ENCODE measurements around the gene CTNNAL1. TPM values are rescaled to one million over a fixed set of nuclear protein-coding genes. Genes with fewer than 3 reads are reported as not detected.

CTNNAL1 gene
- total RNA-seq, 4 donors from 2014 or later: 66.3 to 111 (median 83.1) TPM

- H3K27ac ChIP-seq: no peak overlapping the region
- no peak for ATAC-seq
- peaks cover 8 to 99% of the 10 kb centered on the region in 2 donors for H3K36me3 ChIP-seq
- WGBS, 2 donors (ENCODE audit: low coverage in 1 of 2): 17 to 33% methylated on average over 1 of the region's 1 CpG
- H3K4me3 ChIP-seq: no peak overlapping the region
- TF ChIP-seq CTCF (IDR thresholded peaks at IDR 0.05) (no peak), POLR2A (IDR thresholded peaks at IDR 0.05) (no peak), EP300 (IDR thresholded peaks at IDR 0.05) (no peak), POLR2AphosphoS5 (IDR thresholded peaks at IDR 0.05) (no peak)
- no peaks in the 10 kb centered on the region for H3K27me3 ChIP-seq
- H3K4me1 ChIP-seq: no peaks in the 10 kb centered on the region
- H3K9me3 ChIP-seq: no peaks in the 10 kb centered on the region
Observed at GRCh38 chr9:108911820-108912219, 101.5 kb downstream of the CTNNAL1 start.

GRCh38 chr9:108910914-108911313, 102.4 kb downstream of the CTNNAL1 start:
- H3K4me1 ChIP-seq: no peaks in the 10 kb centered on the region
- H3K27ac ChIP-seq: no peak overlapping the region
- H3K9me3 ChIP-seq: no peaks in the 10 kb centered on the region
- TF ChIP-seq POLR2AphosphoS5 (IDR thresholded peaks at IDR 0.05) (no peak), CTCF (IDR thresholded peaks at IDR 0.05) (no peak), POLR2A (IDR thresholded peaks at IDR 0.05) (no peak), EP300 (IDR thresholded peaks at IDR 0.05) (no peak)
- ATAC-seq: no peak
- 93 to 96% methylated on average over 2 of the region's 2 CpGs for WGBS, 2 donors (ENCODE audit: low coverage in 1 of 2)
- H3K36me3 ChIP-seq: peaks cover 8 to 99% of the 10 kb centered on the region in 2 donors
- no peak overlapping the region for H3K4me3 ChIP-seq
- H3K27me3 ChIP-seq: no peaks in the 10 kb centered on the region

- H3K27me3 ChIP-seq: no peaks in the 10 kb centered on the region
- H3K9me3 ChIP-seq: no peaks in the 10 kb centered on the region
- H3K4me3 ChIP-seq: no peak overlapping the region
- peaks cover 6 to 99% of the 10 kb centered on the region in 2 donors for H3K36me3 ChIP-seq
- ATAC-seq: no peak
- no peaks in the 10 kb centered on the region for H3K4me1 ChIP-seq
- TF ChIP-seq POLR2A (IDR thresholded peaks at IDR 0.05) (no peak), CTCF (IDR thresholded peaks at IDR 0.05) (no peak)
- H3K27ac ChIP-seq: no peak overlapping the region
Observed at GRCh38 chr9:108910402-108910801, 102.9 kb downstream of the CTNNAL1 start.

GRCh38 chr9:108905494-108905893, 107.8 kb downstream of the CTNNAL1 start:
- ATAC-seq: no peak

More at GRCh38 chr9:108905494-108905893, 107.8 kb downstream of the CTNNAL1 start:
- TF ChIP-seq EP300 (IDR thresholded peaks at IDR 0.05): no peak
- no peak for TF ChIP-seq POLR2A (IDR thresholded peaks at IDR 0.05)
- TF ChIP-seq CTCF (IDR thresholded peaks at IDR 0.05): no peak
- no peak for TF ChIP-seq POLR2AphosphoS5 (IDR thresholded peaks at IDR 0.05)
- no peaks in the 10 kb centered on the region for H3K4me1 ChIP-seq
- H3K27me3 ChIP-seq: no peaks in the 10 kb centered on the region
- H3K36me3 ChIP-seq: peaks cover 6 to 100% of the 10 kb centered on the region in 2 donors
- H3K4me3 ChIP-seq: no peak overlapping the region
- no peaks in the 10 kb centered on the region for H3K9me3 ChIP-seq
- no peak overlapping the region for H3K27ac ChIP-seq
- WGBS, 2 donors (ENCODE audit: low coverage in 1 of 2): 65 to 77% methylated on average over 2 of the region's 2 CpGs
